C4-2B (cell line): ENCODE data around the gene CYTH2.

Source experiments
- ZFX ChIP-seq: fragments of 450-650 bp; IDR thresholded peaks from 2 replicates; pipeline ENCODE4 v1.6.1; 2017
- TF ChIP-seq, protein P1 (sequence below): fragments of 450-650 bp; conservative IDR thresholded peaks from 2 replicates; pipeline ENCODE4 v1.5.1; 2017; ENCODE audit warnings: mild to moderate bottlenecking

GRCh38 chr19:48444129-48444935 is 24.8 kb upstream of the CYTH2 start:
- TF ChIP-seq, protein P1, sequence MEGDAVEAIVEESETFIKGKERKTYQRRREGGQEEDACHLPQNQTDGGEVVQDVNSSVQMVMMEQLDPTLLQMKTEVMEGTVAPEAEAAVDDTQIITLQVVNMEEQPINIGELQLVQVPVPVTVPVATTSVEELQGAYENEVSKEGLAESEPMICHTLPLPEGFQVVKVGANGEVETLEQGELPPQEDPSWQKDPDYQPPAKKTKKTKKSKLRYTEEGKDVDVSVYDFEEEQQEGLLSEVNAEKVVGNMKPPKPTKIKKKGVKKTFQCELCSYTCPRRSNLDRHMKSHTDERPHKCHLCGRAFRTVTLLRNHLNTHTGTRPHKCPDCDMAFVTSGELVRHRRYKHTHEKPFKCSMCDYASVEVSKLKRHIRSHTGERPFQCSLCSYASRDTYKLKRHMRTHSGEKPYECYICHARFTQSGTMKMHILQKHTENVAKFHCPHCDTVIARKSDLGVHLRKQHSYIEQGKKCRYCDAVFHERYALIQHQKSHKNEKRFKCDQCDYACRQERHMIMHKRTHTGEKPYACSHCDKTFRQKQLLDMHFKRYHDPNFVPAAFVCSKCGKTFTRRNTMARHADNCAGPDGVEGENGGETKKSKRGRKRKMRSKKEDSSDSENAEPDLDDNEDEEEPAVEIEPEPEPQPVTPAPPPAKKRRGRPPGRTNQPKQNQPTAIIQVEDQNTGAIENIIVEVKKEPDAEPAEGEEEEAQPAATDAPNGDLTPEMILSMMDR = no peak
- no peak for TF ChIP-seq ZFX
